Measurements from ENCODE around the gene LRRC3C.
"Not testable (repeated sequence)": the region's sequence is repeated elsewhere in the genome, so short reads cannot be mapped to it uniquely, and the experiment has no call there.

Gene LRRC3C, protein sequence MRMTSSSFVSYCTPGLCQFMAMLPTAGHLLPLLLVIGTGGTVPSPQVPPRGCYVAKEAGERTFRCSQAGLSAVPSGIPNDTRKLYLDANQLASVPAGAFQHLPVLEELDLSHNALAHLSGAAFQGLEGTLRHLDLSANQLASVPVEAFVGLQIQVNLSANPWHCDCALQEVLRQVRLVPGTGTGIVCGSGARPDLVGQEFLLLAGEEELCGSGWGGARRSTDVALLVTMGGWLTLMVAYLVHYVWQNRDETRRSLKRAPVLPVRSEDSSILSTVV

DNA sequence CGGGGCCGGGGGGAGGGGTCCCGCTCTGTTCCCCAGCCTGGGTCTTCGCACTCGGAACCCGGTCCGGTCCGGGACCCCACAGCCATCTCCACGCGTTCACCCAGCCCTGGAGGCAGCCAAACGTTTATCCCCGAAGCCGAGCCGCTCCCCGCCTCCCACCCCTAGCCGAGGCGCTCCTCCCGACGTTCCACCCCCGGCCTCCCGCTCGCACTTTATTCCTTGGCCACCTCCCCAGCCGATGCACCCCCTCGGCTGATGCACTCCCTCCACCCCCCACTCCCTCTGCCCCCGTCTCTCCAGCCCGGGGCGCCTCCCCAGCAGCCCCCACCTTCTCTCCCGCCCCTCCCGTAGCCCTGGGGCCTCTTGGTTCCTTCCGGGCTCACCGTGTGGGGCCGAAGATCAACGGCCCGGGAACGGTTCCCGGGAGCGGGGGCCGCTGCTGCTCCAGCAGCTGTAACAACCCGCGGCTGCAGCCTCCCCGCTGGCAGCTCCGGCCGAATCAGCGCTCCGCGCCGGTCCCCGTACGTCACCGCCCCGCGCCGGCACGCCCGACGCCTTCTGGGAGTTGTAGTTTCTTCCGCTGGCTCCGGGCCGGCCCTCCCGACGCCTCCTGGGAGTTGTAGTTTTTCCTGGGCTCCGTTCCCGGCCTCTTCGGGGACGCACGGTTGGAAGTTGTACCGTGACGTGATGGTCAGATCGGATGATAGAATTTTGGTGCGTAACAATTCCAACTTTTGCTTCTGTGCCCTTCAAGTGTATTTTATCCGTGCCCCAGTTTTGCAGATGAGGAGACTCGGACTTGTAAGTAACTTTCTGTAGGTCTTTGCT is at the start of gene LRRC3C, which contains the start of gene ORMDL3:
Gene LRRC3C, plus strand, starts transcription at position 632 of the 828 bp plus-strand sequence. CDS start 13,792 bp downstream, outside the sequence.
Gene ORMDL3, minus strand, starts transcription at position 501 of the 828 bp plus-strand sequence. CDS start 3,398 bp downstream, outside the sequence.
- peak; percentile 97 for DNase-seq

GRCh38 chr17:39886102-39886501 is 41.4 kb upstream of the LRRC3C start:
- DNase-seq, result not testable (repeated sequence)

- no peak for DNase-seq
These were observed 40.5 kb upstream of the LRRC3C start for GRCh38 chr17:39887078-39887477.

GRCh38 chr17:39889200-39889599 is 38.3 kb upstream of the LRRC3C start:
- DNase-seq, result no peak

- DNase-seq, result no peak
These were observed 32.7 kb upstream of the LRRC3C start for GRCh38 chr17:39894681-39895376.

DNA sequence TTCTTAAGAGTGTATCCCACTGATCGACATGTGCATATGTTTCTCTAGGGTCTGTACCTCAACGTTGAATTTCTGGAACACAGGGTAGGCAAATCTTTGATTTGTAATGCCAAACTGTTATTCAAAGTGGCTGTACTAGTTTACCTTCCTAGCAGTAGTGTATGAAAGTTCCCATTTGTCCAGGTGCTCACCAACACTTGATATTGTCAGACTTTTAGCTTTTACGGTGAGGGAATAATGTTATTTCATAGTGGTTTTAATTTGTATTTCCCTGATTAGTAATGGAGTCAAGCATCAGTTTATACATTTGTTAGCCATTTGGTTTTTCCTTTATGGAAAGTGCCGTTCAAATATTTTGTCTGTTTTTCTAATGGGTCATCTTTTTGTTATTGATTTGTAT is 29.4 kb upstream of the LRRC3C start:
- DNase-seq, result no peak

DNA sequence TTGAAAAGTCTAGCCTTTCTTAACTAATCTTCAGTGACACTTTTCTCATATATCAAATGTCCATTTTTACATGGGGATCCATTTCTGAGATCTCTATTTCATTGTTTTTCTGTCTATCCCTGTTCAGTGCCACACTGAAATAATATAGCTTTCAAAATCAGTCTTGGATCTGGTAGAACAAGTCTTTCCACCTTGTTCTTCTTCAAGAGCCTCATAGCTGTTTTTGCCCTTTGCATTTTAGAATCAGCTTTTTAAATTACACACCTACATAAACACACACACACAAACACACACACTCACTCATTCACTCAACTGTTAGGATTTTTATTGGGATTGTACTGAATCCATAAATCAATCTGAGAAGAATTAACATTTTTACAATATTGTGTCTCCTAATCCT is 28.3 kb upstream of the LRRC3C start:
- DNase-seq, result no peak

- not testable (repeated sequence) for DNase-seq
These were observed 25.5 kb upstream of the LRRC3C start for GRCh38 chr17:39902027-39902426.

DNA sequence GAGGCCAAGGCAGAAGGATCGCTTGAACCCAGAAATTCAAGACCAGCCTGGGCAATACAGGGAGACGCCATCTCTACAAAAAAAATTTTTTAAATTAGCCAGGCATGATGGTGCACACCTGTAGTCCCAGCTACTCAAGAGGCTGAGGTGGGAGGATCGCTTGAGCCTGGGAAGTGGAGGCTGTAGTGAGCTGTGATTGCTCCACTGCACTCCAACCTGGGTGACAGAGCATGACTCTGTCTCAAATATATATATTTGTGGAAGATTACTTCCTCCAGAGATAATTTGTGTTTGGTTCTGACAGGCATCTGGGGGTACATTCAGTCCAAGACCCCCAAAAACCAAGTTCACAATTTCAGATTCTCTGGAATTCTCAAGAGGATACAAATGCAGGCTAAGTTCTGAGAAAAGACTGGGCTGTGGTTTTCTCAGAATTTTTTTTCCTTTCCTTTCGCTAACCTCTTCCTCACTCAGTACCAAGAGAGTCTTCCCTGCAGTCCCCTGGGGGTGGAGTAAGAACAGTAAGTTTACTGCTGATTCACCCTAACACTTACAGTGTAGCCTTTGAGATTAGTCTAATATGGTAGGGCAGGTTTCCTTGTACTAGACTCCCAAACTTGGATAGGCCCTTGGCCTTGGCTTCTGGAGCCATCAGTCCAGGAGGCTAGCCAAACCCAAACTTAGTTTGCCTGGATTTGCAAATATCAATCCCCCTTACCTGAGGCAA is 24.2 kb upstream of the LRRC3C start:
- DNase-seq, result no peak

DNA sequence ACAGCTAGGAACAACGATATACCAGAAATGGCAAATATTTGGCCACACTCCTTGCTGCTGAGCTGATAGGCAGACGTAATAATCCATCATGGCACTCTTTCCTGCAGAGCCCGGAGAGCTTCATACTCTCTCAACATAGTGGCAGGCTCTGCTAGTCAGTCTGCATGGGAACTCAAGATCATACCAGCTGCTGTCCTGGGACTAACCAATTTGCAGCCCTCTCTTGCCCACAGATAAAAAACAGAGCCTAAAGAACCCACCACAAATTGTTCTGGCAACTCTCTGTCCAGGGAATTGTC is 22.6 kb upstream of the LRRC3C start:
- DNase-seq, result no peak

DNA sequence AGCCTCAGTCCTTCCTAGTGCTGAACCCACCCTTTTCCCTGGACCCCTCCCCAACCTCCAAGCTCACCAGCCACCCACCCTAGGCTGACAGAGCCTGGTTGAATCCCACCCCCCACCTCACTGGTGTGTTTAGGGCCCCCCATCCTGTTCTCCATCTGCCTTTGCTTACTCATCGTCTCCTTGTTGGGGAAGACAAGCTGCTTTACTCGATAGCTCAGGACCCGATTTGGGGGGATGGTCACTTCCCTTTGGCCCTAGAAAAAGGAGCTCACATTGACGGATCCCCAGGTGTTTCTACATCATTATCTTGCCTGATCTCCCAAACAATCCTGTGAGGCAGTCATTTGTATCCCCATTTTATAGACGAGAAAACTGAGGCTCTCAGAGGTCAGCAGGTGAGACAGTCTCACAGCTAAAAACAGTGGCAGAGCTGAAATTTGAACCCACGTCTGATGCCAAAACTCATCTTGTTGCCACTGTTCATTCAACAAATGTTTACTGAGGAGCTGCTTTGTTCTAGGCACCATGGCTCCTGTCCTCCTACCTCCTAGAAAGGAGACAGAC is 18.7 kb upstream of the LRRC3C start:
- no peak for DNase-seq

DNA sequence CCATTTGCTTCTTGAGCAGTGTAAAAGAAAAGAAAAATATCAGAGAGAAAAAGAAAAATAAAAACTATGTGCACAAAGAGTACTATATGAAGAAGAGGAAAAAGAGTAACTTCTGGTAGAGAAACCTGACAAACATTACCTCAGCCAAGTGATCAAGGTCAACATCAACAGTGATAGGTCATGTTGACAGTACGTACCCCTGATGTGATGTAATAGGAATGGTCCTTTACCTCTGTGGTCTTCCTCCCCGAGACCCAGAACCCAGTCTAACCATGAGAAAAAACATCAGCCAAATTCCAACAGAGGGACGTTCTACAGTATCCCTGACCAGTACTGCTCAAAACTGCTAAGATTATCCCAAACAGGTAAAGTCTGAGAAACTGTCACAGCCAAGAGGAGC is 13.5 kb upstream of the LRRC3C start:
- no peak for DNase-seq

DNA sequence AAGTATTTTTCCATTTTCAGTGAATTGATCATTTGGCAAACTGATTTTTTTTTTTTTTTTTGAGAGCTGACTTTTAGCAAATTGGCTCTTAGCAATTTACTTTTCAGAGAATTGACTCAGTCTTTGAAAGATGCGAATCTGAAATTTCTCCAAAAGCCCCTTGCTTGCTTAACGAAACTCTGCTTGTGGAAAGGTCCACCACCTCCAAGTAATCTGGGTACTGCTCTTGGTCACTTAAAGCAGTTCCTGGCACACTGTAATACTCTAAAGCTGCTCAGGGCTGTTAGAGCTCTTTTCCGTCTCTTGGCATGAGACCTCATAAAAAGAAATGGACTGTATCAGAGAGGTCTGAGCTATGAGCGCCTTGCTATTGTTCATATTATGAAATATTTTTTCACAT is 12.0 kb upstream of the LRRC3C start:
- DNase-seq, result no peak

DNA sequence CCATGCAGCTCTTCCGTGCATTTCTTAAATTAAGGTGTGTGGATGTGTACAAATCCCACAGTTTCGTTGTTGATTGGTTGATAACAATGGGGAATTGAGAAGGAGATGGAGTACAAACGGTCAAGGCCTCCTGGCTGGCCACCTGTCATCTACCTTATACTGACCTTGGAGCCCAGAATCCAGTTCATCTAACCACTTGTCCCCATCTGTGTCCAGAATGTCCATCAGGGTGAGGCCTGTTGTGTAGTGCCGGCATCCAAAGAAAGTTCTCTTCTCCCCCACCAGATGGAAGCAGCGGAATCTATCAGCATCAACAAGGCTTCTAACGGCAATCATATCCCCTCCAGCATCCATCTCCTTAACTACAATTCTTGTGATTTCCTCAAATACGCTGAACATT is 10.6 kb upstream of the LRRC3C start:
- DNase-seq, result no peak

DNA sequence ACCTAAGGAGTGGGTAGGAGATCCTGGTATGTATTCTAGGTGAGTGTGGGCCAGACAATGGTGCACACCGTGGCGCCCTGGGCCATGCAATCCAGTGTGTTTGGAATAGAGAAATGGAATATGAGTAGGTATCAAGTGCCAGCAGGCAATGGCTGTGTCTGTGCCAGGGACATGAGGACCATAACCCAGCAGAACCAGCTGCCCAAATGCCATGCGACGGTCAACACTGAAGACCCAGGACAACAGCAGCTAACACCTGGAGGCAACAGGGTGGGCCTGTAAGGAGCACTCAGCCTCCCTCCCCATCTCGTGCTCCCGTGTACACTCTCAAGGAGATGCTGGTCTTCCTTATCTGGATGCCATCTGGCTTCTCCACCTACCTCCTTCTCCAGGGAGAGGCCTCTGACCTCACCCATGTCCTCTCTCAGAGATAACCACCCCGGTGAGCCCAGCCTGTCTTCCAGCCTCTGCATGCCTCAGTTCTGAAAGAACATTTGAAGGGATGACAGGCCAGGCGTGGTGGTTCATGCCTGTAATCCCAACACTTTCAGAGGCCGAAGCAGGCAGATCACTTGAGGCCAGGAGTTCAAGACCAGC is 8.3 kb upstream of the LRRC3C start:
- DNase-seq, result no peak

DNA sequence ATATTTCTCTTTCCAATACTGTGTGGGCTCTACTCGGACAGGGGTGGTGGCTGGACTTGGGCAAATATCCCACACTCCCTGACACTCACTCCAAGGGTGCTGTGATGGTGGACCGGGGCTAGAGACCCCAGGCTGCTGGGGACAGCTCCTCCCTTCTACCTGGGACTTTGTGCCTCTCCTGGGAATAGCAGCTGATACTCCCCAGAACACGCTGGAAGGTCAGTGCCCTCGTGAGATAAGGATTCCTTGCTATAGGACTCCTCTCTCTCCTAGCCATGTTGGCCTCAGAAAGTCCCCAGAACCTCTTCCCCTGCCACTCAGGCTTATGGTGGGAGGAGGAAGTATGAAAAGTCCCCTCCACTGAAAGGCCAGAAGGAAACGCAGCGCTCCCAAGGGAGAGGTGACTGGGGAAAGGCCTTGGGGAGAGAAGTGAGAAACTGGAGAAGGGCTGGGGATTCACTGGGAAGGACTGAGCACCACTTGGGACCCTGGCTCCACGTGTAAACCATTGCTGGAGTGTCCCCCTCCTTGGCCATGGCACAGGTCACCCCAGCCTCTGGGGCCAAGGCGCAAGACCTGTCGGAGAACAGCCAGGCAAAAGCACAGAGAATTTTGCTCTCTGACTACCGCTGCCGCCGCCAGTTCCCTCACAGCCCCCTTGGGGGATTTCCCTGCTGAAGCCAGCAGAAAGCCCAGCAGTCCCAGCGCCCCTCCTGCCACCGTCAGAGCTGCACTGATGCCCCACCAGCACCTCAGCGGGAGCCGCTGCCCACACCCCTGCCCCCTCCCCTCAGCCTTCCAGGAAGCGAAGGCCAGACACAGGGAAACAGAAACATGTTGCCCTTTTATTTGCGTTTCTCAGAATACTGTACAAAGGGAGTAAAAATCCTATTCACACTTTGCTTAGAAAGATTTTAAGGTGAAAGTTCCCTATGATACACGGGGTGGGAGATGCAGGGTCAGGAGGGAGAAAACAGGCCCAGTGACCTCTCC is 7.0 kb upstream of the LRRC3C start:
- no peak for DNase-seq

GRCh38 chr17:39921323-39921722 is 6.2 kb upstream of the LRRC3C start:
- DNase-seq, result no peak

DNA sequence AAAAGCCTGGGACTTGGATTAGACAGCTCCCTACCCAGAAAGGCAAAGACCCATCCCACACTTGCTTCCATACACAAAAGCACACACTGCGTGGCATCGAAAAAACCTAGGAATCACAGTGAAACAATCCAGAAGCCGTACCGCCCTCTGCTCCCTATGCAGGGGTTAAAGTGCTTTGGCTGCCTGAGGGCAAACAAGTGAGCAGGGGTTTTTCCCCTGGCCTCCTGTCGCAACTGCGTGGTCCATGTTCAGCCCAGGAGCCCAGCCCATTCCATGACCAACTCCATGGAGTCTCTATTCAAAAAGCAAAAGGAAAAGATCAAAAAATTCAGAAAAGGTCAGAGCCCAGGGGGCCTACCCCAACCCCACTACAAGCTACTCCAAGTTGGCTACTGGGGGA is 5.5 kb upstream of the LRRC3C start:
- DNase-seq, result no peak

DNA sequence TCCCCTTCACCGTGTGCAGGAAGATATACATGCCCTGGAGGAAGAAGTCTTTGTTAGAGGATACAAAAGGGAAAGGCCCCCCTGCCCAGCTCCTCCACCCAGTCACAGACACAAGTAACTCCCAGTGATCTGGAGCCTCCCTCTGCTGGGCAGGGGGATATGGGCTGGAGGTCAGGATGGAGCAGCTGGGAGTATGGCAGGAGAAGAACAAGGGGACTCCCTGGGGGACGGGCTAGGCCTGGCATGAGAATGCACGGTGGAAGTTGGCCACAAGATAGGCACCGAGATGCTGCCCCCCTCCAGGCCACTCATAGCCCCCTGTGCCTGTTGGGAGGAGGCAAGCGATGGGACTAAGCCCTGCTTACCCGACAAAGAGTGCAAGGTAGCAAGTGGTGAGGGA is 4.3 kb upstream of the LRRC3C start:
- DNase-seq, result no peak

GRCh38 chr17:39923836-39924690 is 3.5 kb upstream of the LRRC3C start:
- no peak for DNase-seq
